ENCODE results near the gene CDR2.
A peak's percentile ranks its signal among the peaks of the same experiment; 100 is the strongest.
"Not testable (repeated sequence)": the region's sequence is repeated elsewhere in the genome, so short reads cannot be mapped to it uniquely, and the experiment has no call there.

The CDR2 gene

DNA sequence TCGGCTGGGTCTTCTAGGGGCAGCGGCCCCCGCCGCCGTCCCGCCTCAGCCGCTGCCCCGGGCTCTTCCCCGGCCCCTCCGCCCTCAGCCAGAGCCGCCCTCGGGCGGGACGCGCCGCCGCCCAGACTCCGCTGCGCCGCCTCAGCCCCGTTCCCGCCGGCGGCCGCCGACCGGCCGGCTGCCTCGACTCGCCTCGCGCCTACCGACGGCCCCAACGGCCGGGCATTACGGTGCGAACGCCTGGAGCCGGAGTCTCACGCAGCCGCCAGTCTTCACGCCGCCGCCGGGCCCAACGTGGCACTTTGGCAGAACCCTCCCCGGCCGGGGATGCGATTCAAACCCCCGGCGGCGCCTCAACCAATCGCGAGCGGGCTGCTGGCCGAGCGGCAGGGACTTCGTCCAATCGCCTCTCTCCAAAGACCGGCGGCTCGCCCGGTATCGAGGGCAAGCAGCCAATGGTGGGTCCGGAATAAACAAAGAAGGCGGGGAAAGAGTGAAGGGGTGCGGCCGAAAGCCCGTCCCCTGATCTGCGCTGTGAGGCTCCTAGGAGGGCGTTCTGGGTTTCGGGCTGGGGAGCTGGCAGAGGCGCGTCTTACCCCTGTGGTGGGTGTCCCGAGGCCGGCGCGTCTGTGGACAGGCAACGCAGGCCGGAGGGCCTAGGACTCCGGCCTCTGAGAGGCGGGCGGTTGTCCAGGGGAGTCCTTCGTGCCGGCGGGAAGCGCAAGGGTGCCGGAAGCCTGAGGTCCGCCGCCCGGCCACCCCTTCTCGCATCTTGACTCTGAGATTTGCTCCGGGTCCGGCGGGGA is at the start of gene CDR2:
CDR2 (minus strand) TSS at position 309 of the 806 bp plus-strand sequence. CDS start 310 bp downstream, outside the sequence.
- Histone ChIP-seq H3K4me3 (ENCODE audit: low read length in 2 of 2) (peak within 1 kb of the TSS; percentile 85), H3K9me3 (ENCODE audit: control insufficient read depth in 2 of 2, low read length in 2 of 2) (no peaks in the 10 kb centered on the region), H3K27me3 (ENCODE audit: control insufficient read depth in 2 of 2, insufficient read depth in 2 of 2, low read length in 2 of 2) (no peaks in the 10 kb centered on the region), H3K27ac (ENCODE audit: low read depth in 2 of 2, low read length in 2 of 2) (peak within 1 kb of the TSS; percentile 80 to 84), H3K4me1 (ENCODE audit: control insufficient read depth in 2 of 2, insufficient read depth in 2 of 2, low read length in 2 of 2) (peaks cover 40 to 41% of the 10 kb centered on the region in 2 donors), H3K36me3 (ENCODE audit: control insufficient read depth in 2 of 2, insufficient read depth in 2 of 2, low read length in 2 of 2) (no peaks in the 10 kb centered on the region), H3K9ac (ENCODE audit: low read depth in 1 of 2, low read length in 2 of 2) (peak within 1 kb of the TSS; percentile 90)

DNA sequence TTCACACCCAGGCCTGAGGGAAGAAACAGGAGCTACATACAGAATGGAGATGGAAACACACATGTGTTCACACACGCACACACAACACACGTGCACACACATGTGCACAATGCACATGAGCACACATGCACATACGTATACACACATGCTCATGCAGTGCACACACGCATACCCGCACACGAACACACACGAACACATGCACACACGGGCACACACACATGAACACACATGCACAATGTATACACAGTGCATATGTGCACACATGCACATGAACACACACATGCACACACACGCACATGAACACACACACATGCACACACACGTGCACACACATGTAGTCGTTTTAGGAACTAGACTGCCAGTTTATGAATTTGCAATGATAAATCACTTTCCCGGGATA is 49.3 kb upstream of the CDR2 start:
- Histone ChIP-seq H3K4me3 (ENCODE audit: low read length in 2 of 2) (no peak overlapping the region), H3K9ac (ENCODE audit: low read depth in 1 of 2, low read length in 2 of 2) (peak overlapping the region in 1 of 2 donors; percentile 12), H3K27me3 (ENCODE audit: control insufficient read depth in 2 of 2, insufficient read depth in 2 of 2, low read length in 2 of 2) (no peaks in the 10 kb centered on the region), H3K9me3 (ENCODE audit: control insufficient read depth in 2 of 2, low read length in 2 of 2) (no peaks in the 10 kb centered on the region), H3K27ac (ENCODE audit: low read depth in 2 of 2, low read length in 2 of 2) (no peak overlapping the region), H3K4me1 (ENCODE audit: control insufficient read depth in 2 of 2, insufficient read depth in 2 of 2, low read length in 2 of 2) (peaks cover 2 to 5% of the 10 kb centered on the region in 2 donors), H3K36me3 (ENCODE audit: control insufficient read depth in 2 of 2, insufficient read depth in 2 of 2, low read length in 2 of 2) (peaks cover 37 to 40% of the 10 kb centered on the region in 2 donors)

DNA sequence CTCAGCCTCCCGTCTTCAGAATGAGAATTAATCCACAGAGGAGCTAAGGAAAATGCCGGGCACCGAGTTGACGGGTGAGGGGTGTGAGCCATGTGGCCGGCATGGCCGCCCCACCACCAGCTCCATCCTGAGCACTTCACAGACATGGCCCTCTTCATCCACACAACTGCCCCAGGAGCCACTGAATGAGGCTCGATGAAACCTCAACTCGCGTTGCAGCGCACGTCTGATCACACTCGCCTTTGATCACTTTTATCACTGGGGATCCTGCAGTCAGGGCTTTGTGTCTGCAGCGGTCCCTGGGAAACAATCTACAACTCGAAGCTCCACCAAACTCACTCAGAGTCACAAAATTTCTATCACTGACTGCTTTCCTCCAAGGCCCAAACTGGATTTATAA is 46.7 kb upstream of the CDR2 start:
- Histone ChIP-seq H3K9ac (ENCODE audit: low read depth in 1 of 2, low read length in 2 of 2) (no peak overlapping the region), H3K27ac (ENCODE audit: low read depth in 2 of 2, low read length in 2 of 2) (no peak overlapping the region), H3K4me1 (ENCODE audit: control insufficient read depth in 2 of 2, insufficient read depth in 2 of 2, low read length in 2 of 2) (peaks cover 2 to 5% of the 10 kb centered on the region in 2 donors), H3K4me3 (ENCODE audit: low read length in 2 of 2) (no peak overlapping the region), H3K9me3 (ENCODE audit: control insufficient read depth in 2 of 2, low read length in 2 of 2) (no peaks in the 10 kb centered on the region), H3K27me3 (ENCODE audit: control insufficient read depth in 2 of 2, insufficient read depth in 2 of 2, low read length in 2 of 2) (no peaks in the 10 kb centered on the region), H3K36me3 (ENCODE audit: control insufficient read depth in 2 of 2, insufficient read depth in 2 of 2, low read length in 2 of 2) (peaks cover 35 to 36% of the 10 kb centered on the region in 2 donors)

DNA sequence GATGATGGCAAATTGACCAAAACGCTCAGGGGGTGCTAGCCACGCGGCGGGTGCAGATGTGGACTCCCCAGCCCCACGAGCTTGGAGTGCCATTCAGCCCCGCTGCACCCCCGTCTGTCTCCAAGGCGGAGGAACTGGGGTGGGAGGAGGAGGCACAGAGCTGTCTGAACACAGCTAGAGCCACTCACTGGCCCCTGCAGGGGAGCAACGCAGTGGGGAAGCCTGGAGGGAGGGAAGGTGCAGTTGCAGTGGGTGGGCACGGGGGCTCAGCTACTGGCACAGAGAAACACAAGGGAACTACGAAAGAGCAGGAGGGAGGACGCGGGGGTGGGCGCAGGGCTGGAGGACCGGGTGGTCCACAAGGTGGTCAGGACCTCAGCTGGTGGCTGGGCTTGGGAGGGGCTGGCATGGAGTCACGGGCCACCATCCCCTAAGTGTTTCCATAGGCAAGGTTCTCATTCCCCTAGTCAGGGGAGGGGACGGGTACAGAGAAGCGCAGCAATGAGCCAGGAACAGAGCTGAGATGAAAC is 46.3 kb upstream of the CDR2 start:
- Histone ChIP-seq H3K9me3 (ENCODE audit: control insufficient read depth in 2 of 2, low read length in 2 of 2) (no peaks in the 10 kb centered on the region), H3K4me3 (ENCODE audit: low read length in 2 of 2) (no peak overlapping the region), H3K4me1 (ENCODE audit: control insufficient read depth in 2 of 2, insufficient read depth in 2 of 2, low read length in 2 of 2) (peaks cover 2 to 5% of the 10 kb centered on the region in 2 donors), H3K27me3 (ENCODE audit: control insufficient read depth in 2 of 2, insufficient read depth in 2 of 2, low read length in 2 of 2) (no peaks in the 10 kb centered on the region), H3K36me3 (ENCODE audit: control insufficient read depth in 2 of 2, insufficient read depth in 2 of 2, low read length in 2 of 2) (peaks cover 32 to 35% of the 10 kb centered on the region in 2 donors), H3K9ac (ENCODE audit: low read depth in 1 of 2, low read length in 2 of 2) (no peak overlapping the region), H3K27ac (ENCODE audit: low read depth in 2 of 2, low read length in 2 of 2) (no peak overlapping the region)

DNA sequence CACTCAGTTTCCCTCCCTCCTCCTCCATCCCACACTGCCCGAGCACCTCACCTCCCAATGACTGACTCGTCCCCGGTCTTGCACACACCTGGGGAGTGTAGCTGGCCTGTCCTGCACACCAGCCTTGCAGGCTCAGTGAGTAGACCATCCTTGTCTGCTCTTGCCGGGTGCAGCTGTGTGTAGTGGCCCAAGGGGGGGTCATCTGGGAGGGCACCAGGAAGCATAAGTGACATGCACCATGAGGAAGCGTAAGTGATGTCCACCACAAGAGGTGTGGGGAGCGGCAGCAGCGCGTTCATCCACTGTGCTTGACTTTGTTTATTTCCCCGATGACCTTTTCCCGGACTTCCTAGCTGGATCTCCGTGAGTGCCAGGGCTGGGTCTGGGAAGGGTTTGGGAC is 45.5 kb upstream of the CDR2 start:
- Histone ChIP-seq H3K4me3 (ENCODE audit: low read length in 2 of 2) (no peak overlapping the region), H3K36me3 (ENCODE audit: control insufficient read depth in 2 of 2, insufficient read depth in 2 of 2, low read length in 2 of 2) (peaks cover 32 to 33% of the 10 kb centered on the region in 2 donors), H3K27me3 (ENCODE audit: control insufficient read depth in 2 of 2, insufficient read depth in 2 of 2, low read length in 2 of 2) (no peaks in the 10 kb centered on the region), H3K9me3 (ENCODE audit: control insufficient read depth in 2 of 2, low read length in 2 of 2) (no peaks in the 10 kb centered on the region), H3K4me1 (ENCODE audit: control insufficient read depth in 2 of 2, insufficient read depth in 2 of 2, low read length in 2 of 2) (peaks cover under 1 to 5% of the 10 kb centered on the region in 2 donors), H3K27ac (ENCODE audit: low read depth in 2 of 2, low read length in 2 of 2) (no peak overlapping the region), H3K9ac (ENCODE audit: low read depth in 1 of 2, low read length in 2 of 2) (no peak overlapping the region)

DNA sequence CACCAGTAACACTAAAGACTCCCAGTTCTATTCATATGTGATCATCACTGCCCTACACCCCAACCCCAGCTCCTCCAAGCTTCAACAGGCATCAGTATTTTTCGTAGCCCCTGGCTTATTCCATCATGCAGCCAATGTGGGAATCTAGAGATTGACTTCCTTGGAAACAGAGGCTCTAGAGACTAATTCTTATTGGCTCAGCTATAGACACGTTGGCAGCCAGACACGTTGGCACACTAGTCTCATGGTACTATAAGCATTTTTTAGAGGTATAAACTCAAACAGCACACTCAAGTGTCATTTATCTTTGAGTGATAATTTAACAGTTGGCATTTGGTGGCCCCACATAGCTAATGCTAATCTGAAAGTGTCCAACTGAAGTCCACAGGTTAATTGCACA is 44.4 kb upstream of the CDR2 start:
- Histone ChIP-seq H3K9ac (ENCODE audit: low read depth in 1 of 2, low read length in 2 of 2) (no peak overlapping the region), H3K27ac (ENCODE audit: low read depth in 2 of 2, low read length in 2 of 2) (no peak overlapping the region), H3K27me3 (ENCODE audit: control insufficient read depth in 2 of 2, insufficient read depth in 2 of 2, low read length in 2 of 2) (no peaks in the 10 kb centered on the region), H3K4me3 (ENCODE audit: low read length in 2 of 2) (no peak overlapping the region), H3K36me3 (ENCODE audit: control insufficient read depth in 2 of 2, insufficient read depth in 2 of 2, low read length in 2 of 2) (peaks cover 29% of the 10 kb centered on the region in 2 donors), H3K9me3 (ENCODE audit: control insufficient read depth in 2 of 2, low read length in 2 of 2) (no peaks in the 10 kb centered on the region), H3K4me1 (ENCODE audit: control insufficient read depth in 2 of 2, insufficient read depth in 2 of 2, low read length in 2 of 2) (no peaks in the 10 kb centered on the region)

DNA sequence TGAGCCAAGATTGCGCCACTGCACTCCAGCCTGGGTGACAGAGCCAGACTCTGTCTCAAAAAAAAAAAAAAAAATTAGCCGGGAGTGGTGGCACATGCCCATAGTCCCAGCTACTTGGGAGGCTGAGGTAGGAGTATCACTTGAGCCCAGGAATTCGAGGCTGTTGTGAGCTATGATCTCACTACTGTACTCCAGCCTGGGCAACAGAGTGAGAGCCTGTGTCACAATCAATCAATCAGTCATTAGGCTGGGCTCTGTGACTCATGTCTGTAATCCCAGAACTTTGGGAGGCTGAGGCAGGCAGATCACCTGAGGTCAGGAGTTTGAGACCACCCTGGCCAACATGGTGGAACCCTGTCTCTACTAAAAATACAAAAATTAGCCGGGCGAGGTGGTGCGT is 43.4 kb upstream of the CDR2 start:
- H3K9me3 ChIP-seq (ENCODE audit: control insufficient read depth in 2 of 2, low read length in 2 of 2); H3K4me3 ChIP-seq (ENCODE audit: low read length in 2 of 2); H3K27ac ChIP-seq (ENCODE audit: low read depth in 2 of 2, low read length in 2 of 2); H3K9ac ChIP-seq (ENCODE audit: low read depth in 1 of 2, low read length in 2 of 2); H3K27me3 ChIP-seq (ENCODE audit: control insufficient read depth in 2 of 2, insufficient read depth in 2 of 2, low read length in 2 of 2); H3K4me1 ChIP-seq (ENCODE audit: control insufficient read depth in 2 of 2, insufficient read depth in 2 of 2, low read length in 2 of 2): not testable (repeated sequence)
- peaks cover 25 to 27% of the 10 kb centered on the region in 2 donors for H3K36me3 ChIP-seq (ENCODE audit: control insufficient read depth in 2 of 2, insufficient read depth in 2 of 2, low read length in 2 of 2)

DNA sequence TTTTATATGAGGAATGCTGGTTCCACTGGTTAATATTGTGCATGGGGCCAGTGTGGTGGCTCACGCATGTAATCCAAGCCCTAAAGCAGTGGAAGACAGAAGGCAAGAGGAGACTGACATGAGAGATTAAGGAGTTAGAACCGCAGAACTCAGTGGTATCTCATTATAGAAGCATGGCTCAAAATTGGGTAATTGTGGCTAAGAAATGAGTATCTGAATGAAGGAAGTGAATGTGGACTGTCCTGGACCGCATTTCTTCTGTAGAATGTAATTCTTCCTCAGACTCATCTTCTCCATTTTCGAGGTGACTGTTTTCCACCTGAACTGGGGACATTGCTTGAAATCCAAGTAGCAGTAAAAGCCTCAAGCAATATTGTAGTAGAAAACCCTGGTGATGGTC is 42.6 kb upstream of the CDR2 start:
- no peak overlapping the region for H3K9ac ChIP-seq (ENCODE audit: low read depth in 1 of 2, low read length in 2 of 2)
- H3K36me3 ChIP-seq (ENCODE audit: control insufficient read depth in 2 of 2, insufficient read depth in 2 of 2, low read length in 2 of 2) = peaks cover 25 to 27% of the 10 kb centered on the region in 2 donors
- H3K4me1 ChIP-seq (ENCODE audit: control insufficient read depth in 2 of 2, insufficient read depth in 2 of 2, low read length in 2 of 2) = no peaks in the 10 kb centered on the region
- no peaks in the 10 kb centered on the region for H3K27me3 ChIP-seq (ENCODE audit: control insufficient read depth in 2 of 2, insufficient read depth in 2 of 2, low read length in 2 of 2)
- no peak overlapping the region for H3K4me3 ChIP-seq (ENCODE audit: low read length in 2 of 2)
- H3K27ac ChIP-seq (ENCODE audit: low read depth in 2 of 2, low read length in 2 of 2) = no peak overlapping the region
- H3K9me3 ChIP-seq (ENCODE audit: control insufficient read depth in 2 of 2, low read length in 2 of 2) = no peaks in the 10 kb centered on the region

DNA sequence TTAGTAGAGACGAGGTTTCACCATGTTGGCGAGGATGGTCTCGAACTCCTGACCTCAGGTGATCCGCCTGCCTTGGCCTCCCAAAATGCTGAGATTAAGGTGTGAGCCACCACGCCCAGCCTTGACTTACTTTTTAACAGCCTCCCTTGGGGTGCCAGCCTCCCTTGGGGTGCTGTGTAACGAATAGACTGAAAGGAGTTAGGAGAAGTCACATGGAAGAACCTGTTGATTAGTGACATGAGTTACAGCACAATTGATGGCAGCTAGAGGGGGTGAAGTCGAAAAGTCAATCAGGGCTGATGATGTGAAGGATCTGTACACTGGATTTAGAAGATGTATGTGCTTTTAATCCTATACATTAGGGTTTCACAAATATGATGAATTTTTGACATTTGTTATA is 39.4 kb upstream of the CDR2 start:
- H3K4me3 ChIP-seq (ENCODE audit: low read length in 2 of 2) = no peak overlapping the region
- H3K9ac ChIP-seq (ENCODE audit: low read depth in 1 of 2, low read length in 2 of 2) = no peak overlapping the region
- no peaks in the 10 kb centered on the region for H3K4me1 ChIP-seq (ENCODE audit: control insufficient read depth in 2 of 2, insufficient read depth in 2 of 2, low read length in 2 of 2)
- H3K27ac ChIP-seq (ENCODE audit: low read depth in 2 of 2, low read length in 2 of 2) = no peak overlapping the region
- peaks cover 3 to 7% of the 10 kb centered on the region in 2 donors for H3K36me3 ChIP-seq (ENCODE audit: control insufficient read depth in 2 of 2, insufficient read depth in 2 of 2, low read length in 2 of 2)
- no peaks in the 10 kb centered on the region for H3K27me3 ChIP-seq (ENCODE audit: control insufficient read depth in 2 of 2, insufficient read depth in 2 of 2, low read length in 2 of 2)
- H3K9me3 ChIP-seq (ENCODE audit: control insufficient read depth in 2 of 2, low read length in 2 of 2) = no peaks in the 10 kb centered on the region

DNA sequence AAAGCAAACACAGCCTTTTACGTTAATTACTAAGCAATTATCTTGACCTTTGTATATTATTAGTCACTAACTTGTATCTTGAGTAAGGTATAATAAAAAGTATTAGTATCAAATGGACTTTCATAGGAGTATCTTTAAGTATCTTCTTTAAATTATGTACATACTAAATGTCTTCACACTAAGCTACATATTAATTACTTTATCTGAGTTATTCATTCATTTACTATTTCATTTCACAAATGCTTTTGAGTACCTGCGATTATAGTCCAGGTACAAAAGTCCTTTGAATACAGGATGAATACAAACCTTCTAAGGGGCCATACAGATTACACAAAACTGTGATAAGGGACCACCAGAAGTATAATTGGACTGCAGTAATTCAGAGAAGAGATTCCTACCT is 33.1 kb upstream of the CDR2 start:
- H3K27me3 ChIP-seq (ENCODE audit: control insufficient read depth in 2 of 2, insufficient read depth in 2 of 2, low read length in 2 of 2) = no peaks in the 10 kb centered on the region
- no peak overlapping the region for H3K9ac ChIP-seq (ENCODE audit: low read depth in 1 of 2, low read length in 2 of 2)
- H3K4me3 ChIP-seq (ENCODE audit: low read length in 2 of 2) = no peak overlapping the region
- no peaks in the 10 kb centered on the region for H3K9me3 ChIP-seq (ENCODE audit: control insufficient read depth in 2 of 2, low read length in 2 of 2)
- H3K27ac ChIP-seq (ENCODE audit: low read depth in 2 of 2, low read length in 2 of 2) = no peak overlapping the region
- H3K36me3 ChIP-seq (ENCODE audit: control insufficient read depth in 2 of 2, insufficient read depth in 2 of 2, low read length in 2 of 2) = no peaks in the 10 kb centered on the region
- H3K4me1 ChIP-seq (ENCODE audit: control insufficient read depth in 2 of 2, insufficient read depth in 2 of 2, low read length in 2 of 2) = no peaks in the 10 kb centered on the region
